ENCODE results near the gene B3GNT9. TPM values are rescaled to one million over a fixed set of nuclear protein-coding genes. Genes with fewer than 3 reads are reported as not detected.

Gene B3GNT9
- total RNA-seq, 4 donors from 2014 or later = 17.4 to 26.1 (median 19.2) TPM

GRCh38 chr16:67166598-67167168 lies 15.9 kb upstream of the B3GNT9 start:
- Histone ChIP-seq H3K4me3 (no peak overlapping the region), H3K27ac (replicated peaks in 1 of 4) (peak overlapping the region; percentile 80 to 97 (median 90)), H3K4me1 (peaks cover 63 to 100% (median 91%) of the 10 kb centered on the region in 4 donors), H3K27me3 (peaks cover 0 to 36% (median 2%) of the 10 kb centered on the region in 4 donors), H3K36me3 (peaks cover 0 to 11% (median 4%) of the 10 kb centered on the region in 4 donors), H3K9me3 (no peaks in the 10 kb centered on the region)
- no peak for TF ChIP-seq CTCF (IDR thresholded peaks at IDR 0.05)
- TF ChIP-seq POLR2AphosphoS5 (IDR thresholded peaks at IDR 0.05) = no peak
- TF ChIP-seq POLR2A (IDR thresholded peaks at IDR 0.05; ENCODE audit: low read depth) = no peak
- no peak for TF ChIP-seq EP300 (IDR thresholded peaks at IDR 0.05)
- intact Hi-C loops (cut with DNase I) = no loop called here
- no peak for DNase-seq (ENCODE audit: extremely low spot score)
- WGBS = 75% methylated on average over 5 of the region's 5 CpGs

GRCh38 chr16:67166110-67166547 lies 15.3 kb upstream of the B3GNT9 start:
- TF ChIP-seq EP300 (IDR thresholded peaks at IDR 0.05) = no peak
- no peak for TF ChIP-seq POLR2AphosphoS5 (IDR thresholded peaks at IDR 0.05)
- no peak for TF ChIP-seq POLR2A (IDR thresholded peaks at IDR 0.05; ENCODE audit: low read depth)
- no peak for TF ChIP-seq CTCF (IDR thresholded peaks at IDR 0.05)
- H3K4me3 ChIP-seq = peak overlapping the region in 3 of 4 donors; percentile 53 to 57 (median 54)
- peak overlapping the region; percentile 80 to 97 (median 90) for H3K27ac ChIP-seq (replicated peaks in 1 of 4)
- intact Hi-C loops (cut with DNase I) = no loop called here
- H3K36me3 ChIP-seq = peaks cover 0 to 11% (median 4%) of the 10 kb centered on the region in 4 donors
- H3K4me1 ChIP-seq = peaks cover 63 to 100% (median 91%) of the 10 kb centered on the region in 4 donors
- H3K9me3 ChIP-seq = no peaks in the 10 kb centered on the region
- H3K27me3 ChIP-seq = peaks cover 0 to 36% (median 2%) of the 10 kb centered on the region in 4 donors
- 39% methylated on average over 9 of the region's 18 CpGs for WGBS
- DNase-seq (ENCODE audit: extremely low spot score) = no peak

GRCh38 chr16:67165121-67166078 lies 14.6 kb upstream of the B3GNT9 start:
- TF ChIP-seq EP300 (IDR thresholded peaks at IDR 0.05) (no peak), CTCF (IDR thresholded peaks at IDR 0.05) (no peak), POLR2A (IDR thresholded peaks at IDR 0.05; ENCODE audit: low read depth) (no peak), POLR2AphosphoS5 (IDR thresholded peaks at IDR 0.05) (no peak)
- Histone ChIP-seq H3K9me3 (no peaks in the 10 kb centered on the region), H3K36me3 (peaks cover 0 to 11% (median 4%) of the 10 kb centered on the region in 4 donors), H3K27me3 (peaks cover 0 to 36% (median 2%) of the 10 kb centered on the region in 4 donors), H3K27ac (replicated peaks in 1 of 4) (peak overlapping the region; percentile 80 to 97 (median 90)), H3K4me3 (peak overlapping the region; percentile 53 to 57 (median 54)), H3K4me1 (peaks cover 66 to 99% (median 90%) of the 10 kb centered on the region in 4 donors)
- WGBS = 51% methylated on average over 30 of the region's 85 CpGs
- intact Hi-C loops (cut with DNase I) = no loop called here
- DNase-seq (ENCODE audit: extremely low spot score) = no peak

- peak; percentile 28 for TF ChIP-seq POLR2A (IDR thresholded peaks at IDR 0.05; ENCODE audit: low read depth)
- no peak for TF ChIP-seq CTCF (IDR thresholded peaks at IDR 0.05)
- TF ChIP-seq EP300 (IDR thresholded peaks at IDR 0.05) = no peak
- TF ChIP-seq POLR2AphosphoS5 (IDR thresholded peaks at IDR 0.05) = peak; percentile 70 to 77
- Histone ChIP-seq H3K27ac (replicated peaks in 1 of 4) (peak within 1 kb of the TSS; percentile 80 to 97 (median 90)), H3K9me3 (no peaks in the 10 kb centered on the region), H3K27me3 (peaks cover 0 to 36% (median 2%) of the 10 kb centered on the region in 4 donors), H3K4me3 (peak within 1 kb of the TSS; percentile 53 to 57 (median 54)), H3K36me3 (peaks cover 0 to 11% (median 4%) of the 10 kb centered on the region in 4 donors), H3K4me1 (peaks cover 66 to 98% (median 87%) of the 10 kb centered on the region in 4 donors)
- DNase-seq (ENCODE audit: extremely low spot score) = no peak
- intact Hi-C loops (cut with DNase I) = no loop called here
- no CpG with 5 or more reads among the region's 41 CpGs for WGBS
Observed at GRCh38 chr16:67164599-67165061, 13.8 kb upstream of the B3GNT9 start, which contains the start of gene HSF4. Gene HSF4 (plus strand): TSS chr16:67164745. CDS start chr16:67164812, 67 bp downstream.
